ENCODE measurements around the gene CD19.

GRCh38 chr16:28891964-28892890, 39.5 kb upstream of the CD19 start:
- TF ChIP-seq CTCF (IDR thresholded peaks at IDR 0.05; ENCODE audit: poor library complexity, severe bottlenecking) (no peak), SMC3 (conservative IDR thresholded peaks at IDR 0.05; ENCODE audit: poor library complexity) (no peak), TAF1 (IDR thresholded peaks at IDR 0.05; ENCODE audit: low read depth) (no peak), POLR2AphosphoS5 (IDR thresholded peaks at IDR 0.05) (no peak)

Measured in neural cell (in vitro differentiated cells).